ENCODE data around the gene MEGF9.
"Not testable (repeated sequence)": the region's sequence is repeated elsewhere in the genome, so short reads cannot be mapped to it uniquely, and the experiment has no call there.

Gene MEGF9

DNA sequence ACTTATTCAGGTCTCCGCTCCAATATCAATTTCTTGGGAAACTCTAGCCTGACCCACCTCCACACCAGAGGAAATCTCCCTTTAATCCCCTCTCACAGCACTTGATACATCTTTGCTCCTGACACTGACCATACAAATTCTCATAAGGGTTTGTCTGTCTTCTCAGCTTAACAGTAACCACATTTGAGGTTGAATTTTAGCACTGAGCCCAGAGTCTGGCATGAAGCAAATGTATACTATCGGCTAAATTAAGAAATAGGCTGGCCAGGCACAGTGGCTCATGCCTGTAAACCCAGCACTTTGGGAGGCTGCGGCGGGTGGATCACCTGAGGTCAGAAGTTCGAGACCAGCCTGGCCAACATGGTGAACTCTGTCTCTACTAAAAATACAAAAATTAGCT lies 144.0 kb downstream of the MEGF9 start:
- DNase-seq: no peak

DNA sequence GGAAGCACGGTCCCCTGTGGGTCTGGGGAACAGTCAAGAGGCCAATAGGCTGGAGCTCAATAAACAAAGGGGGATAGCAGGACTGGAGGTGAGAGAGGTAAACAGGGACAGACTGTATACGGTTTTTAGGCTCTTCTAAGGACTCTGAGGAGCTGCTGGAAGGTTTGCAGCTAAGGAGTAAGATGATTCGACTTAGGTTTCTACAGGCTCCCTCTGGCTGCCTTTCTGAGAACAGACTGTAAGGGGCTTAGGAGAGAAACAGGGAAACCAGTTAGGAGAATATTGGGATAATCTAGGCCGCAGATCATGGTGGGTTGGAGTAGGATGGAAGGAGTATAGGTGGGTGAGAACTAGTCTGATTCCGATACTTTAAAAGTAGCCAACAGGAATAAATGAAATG lies 144.7 kb downstream of the MEGF9 start:
- DNase-seq: no peak

DNA sequence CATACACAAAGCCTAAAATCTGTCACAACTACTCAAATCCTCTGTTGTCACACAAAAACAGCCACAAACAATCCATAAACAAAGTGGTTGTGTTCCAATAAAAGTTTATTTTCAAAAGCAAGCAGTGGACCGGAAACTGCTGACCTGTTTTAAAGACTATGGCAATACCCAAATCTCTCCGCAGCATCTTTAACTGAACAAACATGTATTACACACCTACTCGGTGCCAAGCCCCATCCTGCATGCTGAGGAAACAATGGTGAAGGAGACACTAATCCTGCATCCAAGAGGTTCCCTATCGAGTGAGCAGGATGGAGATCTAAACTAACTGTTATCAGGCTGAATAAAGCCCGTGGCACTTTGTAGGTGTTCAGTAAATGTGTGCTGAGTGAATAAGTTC lies 145.5 kb downstream of the MEGF9 start:
- DNase-seq: no peak

DNA sequence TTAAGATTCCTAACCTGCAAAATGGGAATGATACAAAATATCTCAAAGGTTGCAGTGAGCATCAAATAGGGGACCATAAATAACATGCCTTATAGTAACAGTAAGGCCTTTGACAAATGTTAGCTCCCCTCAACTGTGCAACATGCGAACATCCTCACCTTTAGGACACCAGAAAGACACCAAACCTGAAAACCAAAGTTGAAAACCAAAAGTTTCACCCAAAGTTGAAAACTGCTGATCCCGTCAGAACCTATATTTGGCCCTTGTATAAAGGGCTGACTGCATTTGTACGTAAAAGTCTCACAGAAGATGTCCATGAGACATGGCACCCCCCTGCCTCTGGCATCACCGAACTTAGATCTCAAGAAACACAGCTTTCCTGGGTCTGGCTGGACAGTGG lies 146.4 kb downstream of the MEGF9 start:
- no peak for DNase-seq

DNA sequence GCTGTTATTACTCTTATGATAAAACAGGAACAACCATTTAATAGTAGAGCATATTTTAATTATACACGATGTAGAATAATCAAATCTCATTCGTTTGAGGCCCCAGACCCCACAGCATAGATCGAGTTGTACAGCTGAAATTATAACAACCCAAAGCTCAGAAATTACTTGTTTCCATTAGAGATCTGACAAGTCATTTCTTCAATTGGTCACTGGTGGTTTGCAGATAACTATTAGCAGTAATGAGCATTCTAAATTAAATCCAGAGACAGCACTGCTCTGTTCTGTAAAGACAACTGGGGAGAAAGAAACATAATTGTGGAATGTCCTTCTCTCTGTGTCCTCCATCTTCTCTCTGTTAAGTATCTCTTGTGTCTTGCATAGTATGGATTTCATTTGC lies 147.2 kb downstream of the MEGF9 start:
- DNase-seq: no peak

DNA sequence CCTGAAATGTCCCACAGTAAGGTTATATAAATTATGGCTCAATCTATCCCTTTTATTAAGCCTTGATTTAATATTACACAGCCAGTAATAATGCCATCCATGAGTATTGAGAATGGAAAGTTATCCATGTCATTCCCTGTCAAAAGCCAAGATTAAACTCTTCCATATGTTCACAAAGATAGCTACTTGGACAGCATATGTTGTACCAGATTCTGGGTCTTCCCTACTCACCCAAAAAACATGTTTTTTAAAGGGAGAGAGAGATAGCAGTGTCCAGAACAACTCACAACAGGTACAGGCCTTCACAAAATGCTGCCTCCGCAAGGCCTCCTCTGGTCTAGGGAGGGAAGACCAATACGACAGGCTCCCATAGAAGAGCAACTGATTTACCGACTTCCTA lies 149.7 kb downstream of the MEGF9 start:
- no peak for DNase-seq

DNA sequence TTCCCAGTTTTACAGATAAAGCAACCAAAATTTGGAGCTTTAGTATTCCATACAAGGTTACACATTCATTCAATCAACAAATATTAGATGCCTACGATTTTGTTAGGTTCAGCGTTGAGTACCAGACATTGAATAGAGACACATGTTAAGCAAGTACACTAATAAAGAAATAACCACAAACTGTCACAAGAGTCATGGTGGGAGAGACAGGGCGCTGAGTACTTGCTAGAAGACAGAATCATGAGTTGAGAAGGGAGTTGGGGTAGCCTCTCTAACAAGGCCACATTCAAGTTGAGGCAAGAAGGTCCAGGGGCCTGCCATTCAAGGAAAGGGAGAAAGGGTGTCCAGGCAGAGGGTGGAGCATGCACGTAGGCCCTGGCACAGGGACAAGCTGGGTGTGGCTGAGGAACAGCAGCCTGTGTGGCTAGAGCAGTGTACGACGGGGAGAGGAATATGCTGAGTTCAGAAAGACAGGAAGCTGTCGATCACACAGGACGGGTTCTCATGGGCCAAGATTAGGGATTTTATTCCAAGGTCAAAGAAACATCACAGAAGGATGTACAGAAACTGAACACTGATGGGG lies 151.3 kb downstream of the MEGF9 start:
- DNase-seq: no peak

DNA sequence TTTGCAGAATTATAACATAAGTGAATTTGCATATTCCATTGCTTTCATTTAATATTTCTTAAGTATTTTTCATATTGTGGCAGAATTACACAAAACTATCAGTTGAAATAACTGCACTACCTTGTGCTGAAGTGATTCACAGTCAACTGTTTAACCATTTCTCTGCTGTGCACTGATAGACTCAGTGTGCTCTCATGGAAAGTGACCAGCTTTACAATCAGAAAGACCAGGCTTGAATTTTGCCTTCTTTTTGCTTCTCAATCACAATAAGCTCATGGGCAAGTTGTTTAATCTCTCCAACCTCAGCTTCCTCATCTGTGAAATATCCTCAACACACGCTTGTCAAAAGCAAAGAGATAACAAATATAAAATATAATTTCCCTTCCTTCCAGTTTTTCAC lies 152.6 kb downstream of the MEGF9 start:
- no peak for DNase-seq

DNA sequence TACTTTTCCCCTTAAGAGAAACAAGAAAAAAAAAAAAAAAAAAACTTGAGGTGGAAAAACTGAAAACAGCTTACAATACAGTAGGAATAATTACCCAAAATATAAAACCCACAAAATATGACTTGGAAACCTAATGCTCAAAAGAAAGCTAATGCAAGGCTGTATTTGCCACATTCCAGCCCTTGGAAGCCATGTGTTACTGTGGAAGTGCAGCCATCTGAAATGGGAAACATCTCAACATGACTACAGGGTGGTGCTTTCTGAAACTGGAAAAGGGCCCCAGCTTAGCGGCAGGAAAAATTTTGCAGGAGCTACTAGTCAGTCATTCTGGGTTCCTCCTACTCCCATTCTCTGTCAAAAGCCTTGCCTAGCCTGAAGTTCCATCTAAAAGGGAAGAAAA lies 154.7 kb downstream of the MEGF9 start:
- DNase-seq: no peak

DNA sequence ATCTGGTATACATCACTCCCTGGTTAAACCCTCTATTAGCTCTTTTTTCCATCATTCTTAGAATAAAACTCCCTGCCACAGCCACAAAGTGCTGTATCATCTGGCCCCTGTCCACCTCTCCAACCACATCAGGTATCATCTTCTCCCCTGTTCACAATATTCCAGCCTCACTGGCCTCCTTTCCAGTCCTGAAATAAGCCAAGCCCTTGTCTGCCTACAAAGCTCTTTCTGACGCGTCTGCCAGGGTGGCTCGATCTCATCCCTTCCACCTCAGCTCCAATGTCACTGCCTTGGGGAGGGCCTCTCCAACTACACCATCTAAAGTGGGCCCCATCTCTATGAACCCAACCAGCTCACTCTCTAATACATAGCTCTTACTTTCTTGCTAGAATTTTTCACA lies 155.8 kb downstream of the MEGF9 start:
- no peak for DNase-seq

DNA sequence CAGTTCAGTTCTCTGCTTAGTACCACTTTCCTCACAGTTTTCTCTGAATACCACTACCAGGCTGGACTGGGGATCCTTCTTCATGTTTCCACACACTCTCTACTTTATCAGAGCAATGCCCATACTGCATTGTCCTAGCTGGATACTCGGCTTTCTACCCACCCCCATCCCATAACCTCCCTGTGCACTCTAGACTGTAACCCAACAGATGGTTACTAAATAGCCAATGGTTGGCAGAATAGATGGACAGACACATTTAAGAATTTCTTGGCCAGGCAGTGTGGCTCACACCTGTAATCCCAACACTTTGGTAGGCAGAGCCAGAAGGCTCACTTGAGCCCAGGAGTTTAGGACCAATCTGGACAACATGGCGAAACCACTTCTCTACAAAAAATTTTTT lies 157.1 kb downstream of the MEGF9 start:
- DNase-seq: no peak

DNA sequence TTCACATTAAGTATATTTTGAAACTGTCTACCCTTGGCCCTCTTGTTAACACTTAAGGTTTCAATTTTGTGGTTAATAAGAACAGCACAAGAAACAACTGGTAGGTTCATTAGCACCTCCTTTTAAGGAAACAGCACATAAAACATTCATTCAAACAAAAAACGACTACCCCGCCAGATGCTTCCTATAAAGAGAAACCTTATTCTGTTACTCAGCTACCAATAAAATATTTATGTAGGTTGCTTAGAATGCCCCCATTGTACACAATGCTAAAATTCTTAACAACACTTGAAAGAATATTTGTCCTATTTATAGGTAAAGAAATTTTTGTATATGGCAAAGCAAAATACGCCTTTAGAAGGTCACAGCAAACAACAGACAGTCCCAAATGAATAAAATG lies 157.5 kb downstream of the MEGF9 start:
- DNase-seq: no peak

DNA sequence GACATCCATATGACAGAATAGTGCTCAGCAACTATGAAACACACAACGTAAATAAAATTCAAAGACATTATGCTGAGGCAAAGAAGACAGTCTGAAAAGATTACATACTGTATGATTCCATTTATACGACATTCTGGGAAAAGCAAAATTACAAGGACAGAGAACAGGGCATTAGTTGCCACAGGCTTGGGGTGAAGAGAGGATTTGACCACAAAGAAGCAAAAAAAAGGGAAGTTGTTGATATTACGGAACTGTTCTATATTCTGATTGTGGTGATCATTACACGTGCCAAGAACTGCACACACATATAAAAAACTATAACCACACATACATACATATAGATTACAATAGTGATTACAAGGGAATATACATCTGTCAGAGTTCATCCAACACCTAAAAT lies 158.4 kb downstream of the MEGF9 start:
- no peak for DNase-seq

DNA sequence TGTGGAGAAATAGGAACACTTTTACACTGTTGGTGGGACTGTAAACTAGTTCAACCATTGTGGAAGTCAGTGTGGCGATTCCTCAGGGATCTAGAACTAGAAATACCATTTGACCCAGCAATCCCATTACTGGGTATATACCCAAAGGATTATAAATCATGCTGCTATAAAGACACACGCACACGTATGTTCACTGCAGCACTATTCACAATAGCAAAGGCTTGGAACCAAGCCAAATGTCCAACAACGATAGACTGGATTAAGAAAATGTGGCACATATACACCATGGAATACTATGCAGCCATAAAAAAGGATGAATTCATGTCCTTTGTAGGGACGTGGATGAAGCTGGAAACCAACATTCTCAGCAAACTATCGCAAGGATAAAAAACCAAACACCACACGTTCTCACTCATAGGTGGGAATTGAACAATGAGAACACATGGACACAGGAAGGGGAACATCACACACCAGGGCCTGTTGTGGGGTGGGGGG lies 162.0 kb downstream of the MEGF9 start:
- not testable (repeated sequence) for DNase-seq

All from femur (tissue), 1 donor.